HUES64 (cell line): ENCODE data around the gene TXNDC11.

Experiments
- H3K27ac ChIP-seq: 2 replicates; pipeline ENCODE4 v1.7.0; 2013; ENCODE audit warnings: low read depth, low read length, inconsistent platforms
- H3K27me3 ChIP-seq: 2 replicates; pipeline ENCODE4 v1.6.1; 2013; ENCODE audit warnings: mild to moderate bottlenecking, low read length; ENCODE audit not compliant: insufficient read depth
- H3K36me3 ChIP-seq: 2 replicates; pipeline ENCODE4 v1.6.1; 2013; ENCODE audit warnings: mild to moderate bottlenecking, low read length; ENCODE audit not compliant: insufficient read depth
- H3K4me1 ChIP-seq: 2 replicates; pipeline ENCODE4 v1.6.1; 2013; ENCODE audit warnings: mild to moderate bottlenecking, low read length, moderate library complexity; ENCODE audit not compliant: insufficient read depth
- H3K4me3 ChIP-seq: 2 replicates; pipeline ENCODE4 v1.5.1; 2013; ENCODE audit warnings: mild to moderate bottlenecking, low read length, moderate library complexity
- H3K9ac ChIP-seq: 2 replicates; pipeline ENCODE4 v1.6.1; 2013; ENCODE audit warnings: mild to moderate bottlenecking, low read depth, low read length
- H3K9me3 ChIP-seq: 2 replicates; pipeline ENCODE4 v1.6.1; 2013; ENCODE audit warnings: low read depth, low read length; ENCODE audit not compliant: insufficient read depth
- WGBS: fragments of 150-250, 120-280 bp; methylation state at CpG from one replicate; pipeline ENCODE4 v1.1.7; 2013; ENCODE audit warnings: missing lambda C conversion rate; 5-methylcytosine and 5-hydroxymethylcytosine counted together

The TXNDC11 gene

DNA sequence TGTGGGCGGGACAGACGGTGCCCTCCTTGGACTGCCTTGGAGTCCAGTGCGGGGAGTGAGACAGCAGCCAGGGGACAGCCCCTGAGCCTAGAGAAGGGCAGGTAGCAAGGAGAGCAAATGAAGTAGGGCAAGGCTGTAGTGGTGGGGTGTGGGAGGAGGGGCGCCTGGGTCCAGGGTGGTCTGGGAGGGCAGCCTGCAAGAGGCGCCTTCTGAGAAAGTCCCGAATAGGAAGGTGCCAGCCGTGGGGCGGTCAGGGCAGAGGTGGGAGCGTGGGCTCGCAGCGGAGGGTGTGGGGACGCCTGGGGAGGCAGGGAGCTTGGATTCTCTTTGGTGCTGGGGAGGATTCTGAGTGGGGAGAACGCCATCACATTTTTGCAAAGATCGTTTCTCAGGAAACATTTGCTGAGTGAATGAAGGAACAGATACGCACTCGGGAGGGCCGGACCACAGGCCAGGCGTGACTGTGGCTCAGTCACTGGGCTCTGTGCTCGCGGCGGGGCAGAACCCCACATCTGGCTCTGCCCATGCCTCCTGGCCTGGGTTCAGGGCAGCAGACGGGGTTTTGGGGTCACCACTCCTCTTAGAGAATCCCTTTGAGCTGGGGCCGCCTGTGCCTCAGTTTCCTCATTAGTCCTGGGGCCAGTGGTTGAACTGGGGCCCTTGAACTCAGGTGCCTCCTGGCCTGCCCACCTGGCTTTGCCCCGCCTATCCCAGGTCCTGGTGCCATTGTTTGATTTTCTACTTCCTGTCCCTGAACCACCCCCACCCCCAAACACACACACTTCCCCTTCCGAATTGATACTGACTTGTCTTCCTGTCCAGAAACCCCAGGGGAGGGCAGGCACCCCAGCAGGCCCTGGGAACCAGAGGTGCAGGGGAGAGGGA is 70.2 kb downstream of the TXNDC11 start:
- H3K9ac ChIP-seq = no peak overlapping the region; the same call in 1 of the 2 replicates
- no peaks in the 10 kb centered on the region for H3K9me3 ChIP-seq
- no peak overlapping the region for H3K4me3 ChIP-seq
- H3K4me1 ChIP-seq = peaks cover 15% of the 10 kb centered on the region; the same call in 1 of the 2 replicates
- peaks cover 19% of the 10 kb centered on the region for H3K36me3 ChIP-seq
- WGBS = 93% methylated on average over 25 of the region's 25 CpGs
- no peaks in the 10 kb centered on the region for H3K27me3 ChIP-seq
- 0 out of 2 replicates have a peak overlapping the region, but pooled peaks have one; percentile 3 for H3K27ac ChIP-seq

DNA sequence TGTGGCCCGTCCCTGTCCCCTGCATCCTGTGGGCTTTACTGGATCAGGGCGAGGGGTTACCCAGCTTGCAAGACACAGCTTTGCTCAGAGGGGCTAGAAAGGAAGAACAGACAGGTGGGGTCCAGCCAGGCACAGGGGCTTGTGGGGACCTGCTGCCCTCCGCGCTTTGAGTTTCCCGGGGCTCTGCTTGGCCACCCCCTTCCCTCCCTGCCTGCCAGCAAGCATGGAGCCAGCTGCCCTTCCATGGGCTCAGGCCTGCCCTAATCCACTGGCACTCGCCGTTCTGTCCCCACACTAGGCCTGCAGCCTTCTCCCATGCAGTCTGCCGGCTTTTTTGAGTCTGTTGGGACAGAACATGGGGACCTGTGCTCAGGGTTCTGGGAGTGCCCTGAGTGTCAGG is 71.0 kb downstream of the TXNDC11 start:
- Histone ChIP-seq H3K4me1 (peaks cover 15% of the 10 kb centered on the region; the same call in 1 of the 2 replicates), H3K4me3 (no peak overlapping the region), H3K27ac (0 out of 2 replicates have a peak overlapping the region, but pooled peaks have one; percentile 3), H3K27me3 (no peaks in the 10 kb centered on the region), H3K9ac (no peak overlapping the region), H3K9me3 (no peaks in the 10 kb centered on the region), H3K36me3 (peaks cover 11% of the 10 kb centered on the region)
- 95% methylated on average over 8 of the region's 8 CpGs for WGBS

DNA sequence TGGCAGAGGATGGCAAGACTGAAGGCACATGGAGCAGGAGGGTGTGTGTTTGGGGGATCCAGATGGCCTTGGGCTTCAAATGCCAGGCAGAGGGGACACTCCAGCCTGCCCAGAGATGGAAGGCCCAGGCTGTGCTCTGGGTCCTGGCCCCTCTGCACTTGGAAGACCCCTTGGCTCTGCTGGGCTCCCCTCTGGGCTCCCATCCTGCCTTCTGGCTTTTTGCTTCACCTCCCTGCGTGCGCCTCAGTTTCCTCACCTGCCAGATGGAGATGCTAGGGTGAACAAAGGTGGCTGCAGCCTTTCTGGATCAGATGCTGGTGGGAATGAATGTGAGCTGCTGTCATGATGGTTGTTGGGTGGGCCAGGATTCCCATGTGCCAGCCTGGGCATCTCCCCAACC is 71.4 kb downstream of the TXNDC11 start:
- Histone ChIP-seq H3K36me3 (peaks cover 7% of the 10 kb centered on the region), H3K4me1 (peaks cover 15% of the 10 kb centered on the region; the same call in 1 of the 2 replicates), H3K27ac (no peak overlapping the region), H3K4me3 (no peak overlapping the region), H3K9me3 (no peaks in the 10 kb centered on the region), H3K9ac (no peak overlapping the region), H3K27me3 (no peaks in the 10 kb centered on the region)
- WGBS = 97% methylated on average over 2 of the region's 2 CpGs

GRCh38 chr16:11670171-11671131 is 72.2 kb downstream of the TXNDC11 start:
- H3K4me3 ChIP-seq = peak overlapping the region; percentile 73; the same call in 1 of the 2 replicates
- no peaks in the 10 kb centered on the region for H3K27me3 ChIP-seq
- H3K9ac ChIP-seq = no peak overlapping the region
- H3K9me3 ChIP-seq = no peaks in the 10 kb centered on the region
- H3K36me3 ChIP-seq = no peaks in the 10 kb centered on the region
- WGBS = 76% methylated on average over 27 of the region's 27 CpGs
- peaks cover 17% of the 10 kb centered on the region for H3K4me1 ChIP-seq
- H3K27ac ChIP-seq = no peak overlapping the region

DNA sequence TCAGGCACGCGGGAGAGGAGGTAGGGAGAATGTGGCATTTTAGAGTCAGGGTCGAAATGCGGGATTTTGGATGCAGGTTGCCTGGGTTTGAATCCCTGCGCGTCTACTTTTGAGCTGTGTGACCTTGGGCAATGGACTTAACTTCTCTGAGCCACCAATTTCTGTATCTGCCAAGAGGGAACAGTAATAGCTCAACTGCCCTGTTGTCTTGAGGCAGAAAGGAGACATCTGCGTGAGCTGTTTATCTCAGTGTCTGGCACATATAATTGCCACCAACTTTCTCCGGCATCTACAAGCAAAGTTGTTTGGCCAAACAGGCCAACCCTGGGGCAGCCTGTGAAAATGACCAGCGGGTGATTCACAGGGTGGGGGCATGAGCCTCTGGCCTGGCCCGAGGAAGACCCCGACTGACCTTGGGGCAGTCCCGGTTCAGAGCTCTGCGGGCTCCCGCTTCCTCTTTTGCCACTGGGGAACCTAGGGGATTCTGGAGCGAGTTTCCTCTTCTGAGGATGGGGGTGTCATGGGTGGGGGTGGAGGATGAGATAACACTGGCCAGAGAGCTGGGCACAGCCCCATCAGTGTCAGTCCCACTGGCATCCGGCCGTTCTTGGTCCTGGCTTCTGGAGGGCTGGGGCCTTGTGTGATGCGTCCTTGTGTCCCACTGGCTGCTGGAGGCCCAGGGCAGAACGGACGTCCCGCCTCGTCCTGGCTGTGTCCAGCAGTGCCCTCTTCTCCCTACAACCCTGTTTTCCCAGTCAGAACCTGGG is 73.1 kb downstream of the TXNDC11 start:
- 59% methylated on average over 22 of the region's 22 CpGs for WGBS
- H3K4me3 ChIP-seq = peak overlapping the region; percentile 73
- no peaks in the 10 kb centered on the region for H3K36me3 ChIP-seq
- H3K4me1 ChIP-seq = peaks cover 22% of the 10 kb centered on the region
- no peak overlapping the region for H3K27ac ChIP-seq
- H3K27me3 ChIP-seq = no peaks in the 10 kb centered on the region
- H3K9ac ChIP-seq = peak overlapping the region; percentile 81
- no peaks in the 10 kb centered on the region for H3K9me3 ChIP-seq

- peaks cover 22% of the 10 kb centered on the region for H3K4me1 ChIP-seq
- H3K4me3 ChIP-seq = peak overlapping the region; percentile 73
- peak overlapping the region; percentile 67 for H3K27ac ChIP-seq
- no peaks in the 10 kb centered on the region for H3K9me3 ChIP-seq
- H3K36me3 ChIP-seq = no peaks in the 10 kb centered on the region
- no peaks in the 10 kb centered on the region for H3K27me3 ChIP-seq
- H3K9ac ChIP-seq = peak overlapping the region; percentile 81
- WGBS = 3% methylated on average over 97 of the region's 97 CpGs
Observed at GRCh38 chr16:11668623-11669379, 73.9 kb downstream of the TXNDC11 start.

DNA sequence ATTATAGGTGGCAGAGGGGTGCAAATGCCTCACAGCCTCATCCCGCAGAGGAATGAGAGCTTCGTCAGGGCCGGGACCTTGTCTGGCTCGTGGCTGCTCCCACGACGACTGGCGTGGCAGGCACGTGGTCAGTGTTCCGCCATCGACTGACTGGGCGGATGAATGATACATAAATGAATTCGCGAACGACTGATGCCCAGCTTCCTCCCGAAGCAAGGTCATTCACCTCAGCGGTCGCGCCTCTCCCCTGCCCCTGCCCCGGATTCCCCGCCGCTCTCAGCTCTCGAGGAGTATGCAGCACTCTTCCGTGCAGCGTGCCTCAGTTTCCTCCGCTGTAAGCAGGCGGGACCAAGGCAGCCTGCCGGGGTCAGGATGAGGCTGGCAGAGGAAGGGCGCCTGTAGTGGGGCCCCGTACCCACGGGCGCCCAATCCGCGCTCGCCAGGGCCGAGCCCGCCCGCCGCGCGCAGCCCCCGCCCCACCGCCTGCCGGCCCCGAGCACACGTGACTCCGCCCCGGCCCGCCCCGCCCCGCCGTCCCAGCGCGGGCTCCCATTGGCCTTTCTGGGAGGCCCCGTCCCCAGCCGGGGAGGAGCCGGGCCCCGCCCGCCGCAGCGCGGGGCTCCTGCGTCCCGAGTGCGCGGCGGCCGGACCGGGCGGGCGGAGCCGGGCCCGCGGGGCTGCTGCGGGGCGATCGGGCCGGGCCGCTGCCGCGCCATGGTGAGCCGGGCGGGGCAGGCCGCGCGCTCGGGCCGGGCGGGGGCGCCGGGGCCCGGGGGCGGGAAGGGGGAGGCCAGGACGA is 74.6 kb downstream of the TXNDC11 start, which contains the start of gene SNN:
SNN (plus strand) TSS at position 632 of the 799 bp plus-strand sequence. CDS start 7,605 bp downstream, outside the sequence.
- H3K9me3 ChIP-seq = no peaks in the 10 kb centered on the region
- H3K27ac ChIP-seq = peak within 1 kb of the TSS; percentile 67
- WGBS = 10% methylated on average over 93 of the region's 93 CpGs
- peak within 1 kb of the TSS; percentile 81 for H3K9ac ChIP-seq
- peaks cover 22% of the 10 kb centered on the region for H3K4me1 ChIP-seq
- peak within 1 kb of the TSS; percentile 73 for H3K4me3 ChIP-seq
- H3K36me3 ChIP-seq = no peaks in the 10 kb centered on the region
- H3K27me3 ChIP-seq = no peaks in the 10 kb centered on the region

DNA sequence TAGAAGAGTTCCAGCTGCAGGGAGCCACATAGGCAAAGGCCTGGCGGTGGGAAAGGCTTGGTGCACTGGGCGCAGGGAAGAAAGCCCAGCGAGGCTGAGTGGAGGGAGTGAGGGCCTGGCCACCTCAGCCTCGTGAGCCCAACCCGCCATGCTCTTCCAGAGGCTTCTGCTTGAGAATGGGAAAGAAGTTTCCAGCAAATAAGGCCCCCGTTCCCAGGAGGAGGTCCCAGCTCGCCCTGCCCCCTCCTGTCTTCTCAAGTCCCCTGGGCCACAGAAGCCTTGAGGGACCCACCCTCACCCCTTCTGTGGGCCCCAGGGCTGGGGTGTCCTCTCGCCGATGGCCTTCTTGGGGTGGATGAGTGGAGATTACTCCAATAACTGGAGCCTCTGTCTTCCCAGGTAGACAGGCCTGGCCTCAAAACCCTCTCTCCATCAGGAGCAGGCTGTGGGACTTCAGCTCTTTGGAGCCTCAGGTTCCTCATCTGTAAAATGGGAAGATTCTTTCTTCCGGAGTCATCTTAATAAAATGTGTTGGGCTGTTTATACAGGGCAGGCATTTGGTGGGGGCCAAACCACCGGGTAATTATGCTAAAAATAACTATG is 75.3 kb downstream of the TXNDC11 start:
- peaks cover 22% of the 10 kb centered on the region for H3K4me1 ChIP-seq
- no peaks in the 10 kb centered on the region for H3K9me3 ChIP-seq
- H3K36me3 ChIP-seq = no peaks in the 10 kb centered on the region
- peak overlapping the region; percentile 58 for H3K4me3 ChIP-seq
- H3K9ac ChIP-seq = no peak overlapping the region
- WGBS = 88% methylated on average over 11 of the region's 11 CpGs
- H3K27me3 ChIP-seq = no peaks in the 10 kb centered on the region
- H3K27ac ChIP-seq = no peak overlapping the region
